HUDEP-2 (cell line): ENCODE measurements around the gene ANAPC16.
"Not testable (repeated sequence)": the region's sequence is repeated elsewhere in the genome, so short reads cannot be mapped to it uniquely, and the experiment has no call there.

Source experiments
- DNase-seq, 76 experiments: peaks; one replicate each; lab custom pipeline; 2025; ENCODE audit not compliant: unreplicated experiment in 76 of 76; lab: John Stamatoyannopoulos, UW

Gene ANAPC16

DNA sequence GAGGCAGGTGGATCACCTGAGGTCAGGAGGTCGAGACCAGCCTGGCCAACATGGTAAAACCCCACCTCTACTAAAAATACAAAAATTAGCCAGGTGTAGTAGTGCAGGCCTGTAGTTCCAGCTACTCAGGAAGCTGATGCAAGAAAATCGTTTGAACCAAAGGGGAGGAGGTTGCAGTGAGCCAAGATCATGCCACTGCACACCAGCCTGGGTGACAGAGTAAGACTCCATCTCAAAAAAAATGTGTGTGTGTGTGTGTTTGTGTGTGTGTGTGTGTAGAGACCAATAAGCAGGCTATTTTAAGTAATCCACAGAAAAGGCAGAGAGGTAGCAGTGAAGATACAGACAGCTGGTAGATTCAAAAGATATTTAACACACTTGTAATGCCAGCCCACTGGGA is 7.3 kb upstream of the ANAPC16 start:
- DNase-seq: not testable (repeated sequence)

DNA sequence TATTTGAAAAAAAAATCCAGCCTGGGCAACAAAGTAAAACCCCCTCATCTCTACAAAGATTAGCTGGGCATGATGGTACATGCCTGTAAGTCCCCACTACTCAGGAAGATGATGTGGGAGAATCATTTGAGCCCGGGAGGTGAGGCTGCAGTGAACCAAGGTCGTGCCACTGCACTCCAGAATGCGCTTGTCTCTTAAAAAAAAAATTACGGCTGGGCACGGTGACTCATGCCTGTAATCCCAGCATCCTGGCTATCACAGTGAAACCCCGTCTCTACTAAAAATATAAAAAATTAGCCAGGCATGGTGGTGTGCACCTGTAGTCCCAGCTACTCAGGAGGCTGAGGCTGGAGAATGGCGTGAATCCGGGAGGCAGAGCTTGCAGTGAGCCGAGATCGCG is 4.4 kb upstream of the ANAPC16 start:
- not testable (repeated sequence) for DNase-seq

DNA sequence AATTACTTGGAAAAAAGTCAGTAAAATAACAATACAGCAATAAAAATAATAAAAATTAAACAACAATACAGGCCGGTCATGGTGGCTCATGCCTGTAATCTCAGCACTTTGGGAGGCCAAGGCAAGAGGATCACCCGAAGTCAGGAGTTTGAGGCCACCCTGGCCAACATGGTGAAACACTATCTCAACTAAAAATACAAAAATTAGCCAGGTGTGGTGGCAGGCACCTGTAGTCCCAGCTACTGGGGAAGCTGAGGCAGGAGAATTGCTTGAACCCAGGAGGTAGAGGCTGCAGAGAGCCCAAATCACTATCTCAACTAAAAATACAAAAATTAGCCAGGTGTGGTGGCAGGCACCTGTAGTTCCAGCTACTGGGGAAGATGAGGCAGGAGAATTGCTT is 4.0 kb upstream of the ANAPC16 start:
- not testable (repeated sequence) for DNase-seq

DNA sequence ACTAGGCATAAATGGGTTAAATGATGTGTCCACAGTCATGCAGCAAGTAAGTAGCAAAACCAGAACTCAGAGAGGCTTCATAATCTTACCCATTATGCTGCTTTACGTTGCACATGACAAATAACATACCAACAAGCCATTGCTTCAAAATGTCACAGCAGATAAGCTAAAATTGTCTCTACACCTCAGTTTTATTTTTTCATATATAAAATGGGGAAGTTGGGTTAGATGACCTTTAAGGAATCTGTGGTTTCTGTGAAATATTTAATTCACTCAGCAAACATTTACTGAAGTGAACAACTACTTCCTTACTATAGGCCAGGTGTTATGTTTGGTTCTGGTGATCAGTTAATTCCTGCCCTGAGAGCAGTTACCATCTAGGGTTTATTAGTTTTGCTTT is 2.5 kb downstream of the ANAPC16 start:
- peak in 1 of 76 experiments; percentile 19 for DNase-seq

DNA sequence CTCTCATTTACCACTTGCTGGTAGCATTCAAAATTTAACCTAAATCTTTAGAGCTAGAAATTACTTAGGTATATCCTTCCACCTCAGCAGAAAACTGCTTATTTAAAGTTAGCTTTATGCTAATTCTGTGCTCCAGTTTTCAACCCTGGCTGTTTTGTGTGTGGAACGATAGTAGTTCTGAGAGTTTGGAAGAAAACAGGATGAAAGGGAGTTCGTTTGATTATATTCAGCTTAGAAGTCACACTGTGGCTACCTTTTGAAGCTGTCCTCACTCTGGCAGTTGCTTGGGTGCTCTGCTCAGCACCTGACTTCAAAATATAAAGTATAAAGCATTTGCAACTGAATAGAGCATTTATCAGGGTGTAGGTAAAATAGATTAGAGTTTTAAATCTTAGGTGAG is 2.9 kb downstream of the ANAPC16 start:
- DNase-seq: no peak

DNA sequence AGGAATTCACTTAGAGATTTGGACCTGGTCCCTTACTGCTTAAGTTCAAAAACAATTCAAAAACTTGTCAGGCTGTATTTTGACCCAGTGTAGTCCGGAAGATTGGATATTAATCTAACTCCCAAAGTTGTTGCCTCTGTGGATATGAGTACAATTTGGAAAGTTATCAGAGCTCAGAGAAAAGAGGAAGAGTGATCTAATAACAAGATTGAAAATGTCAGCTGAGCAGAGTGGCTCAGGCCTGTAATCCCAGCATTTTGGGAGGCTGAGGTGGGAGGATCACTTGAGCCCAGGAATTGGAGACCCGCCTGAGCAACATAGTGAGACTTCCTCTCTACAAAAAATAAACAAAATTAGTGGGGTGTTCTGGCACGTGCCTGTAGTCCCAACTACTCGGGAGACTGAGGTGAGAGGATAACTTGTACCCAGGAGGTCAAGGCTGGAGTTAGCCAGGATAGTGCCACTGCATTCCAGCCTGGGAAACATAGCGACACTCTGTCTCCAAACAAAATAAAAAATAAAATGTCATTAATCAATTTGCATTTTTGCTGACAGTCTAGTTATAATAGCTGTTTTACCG is 3.5 kb downstream of the ANAPC16 start:
- no peak for DNase-seq

DNA sequence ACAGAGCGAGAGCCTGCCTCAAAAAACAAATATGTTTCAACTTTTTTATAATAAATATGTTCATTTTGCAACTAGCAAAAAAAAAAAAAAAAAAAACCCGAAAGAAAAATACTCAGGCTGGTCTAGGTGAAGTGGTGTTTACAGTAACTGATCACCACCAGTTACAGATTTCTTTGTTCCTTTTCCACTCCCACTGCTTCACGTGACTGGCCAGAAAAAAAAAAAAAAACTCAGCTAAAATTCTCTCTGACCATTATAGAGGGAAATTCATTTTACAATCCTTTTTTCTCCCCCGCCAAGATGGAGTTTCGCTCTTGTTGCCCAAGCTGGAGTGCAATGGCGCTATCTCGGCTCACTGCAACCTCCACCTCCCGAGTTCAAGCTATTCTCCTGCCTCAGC is 4.8 kb downstream of the ANAPC16 start:
- no peak for DNase-seq

DNA sequence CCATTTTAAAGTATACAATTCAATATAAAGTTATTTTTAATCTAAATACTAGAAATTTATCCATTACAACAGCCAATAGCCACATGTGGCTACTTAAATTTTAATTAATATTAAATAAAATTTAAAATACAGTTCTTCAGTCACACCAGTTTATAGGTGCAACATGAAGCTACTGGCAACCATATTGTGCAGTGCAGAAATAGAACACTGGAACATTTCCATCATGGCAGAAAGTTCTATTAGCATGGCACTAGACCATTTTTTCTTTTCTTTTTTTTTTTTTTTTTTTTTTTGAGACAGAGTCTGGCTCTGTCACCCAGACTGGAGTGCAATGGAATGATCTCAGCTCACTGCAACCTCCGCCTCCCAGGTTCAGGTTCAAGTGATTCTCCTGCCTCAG is 5.5 kb downstream of the ANAPC16 start:
- DNase-seq: no peak

DNA sequence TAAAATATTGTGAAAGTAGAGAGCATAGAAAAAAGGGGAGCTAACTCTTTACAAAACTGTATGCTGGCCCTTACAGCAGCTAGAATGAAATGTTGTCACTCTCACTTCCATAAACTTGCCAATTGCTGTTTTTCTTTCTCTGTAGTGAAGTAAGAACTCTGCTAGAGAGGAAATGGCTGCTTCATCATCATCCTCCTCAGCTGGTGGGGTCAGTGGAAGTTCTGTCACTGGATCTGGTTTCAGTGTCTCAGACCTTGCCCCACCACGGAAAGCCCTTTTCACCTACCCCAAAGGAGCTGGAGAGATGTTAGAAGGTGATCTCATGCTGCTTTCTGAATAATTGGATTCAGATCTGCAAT is 7.9 kb downstream of the ANAPC16 start:
- DNase-seq: no peak

DNA sequence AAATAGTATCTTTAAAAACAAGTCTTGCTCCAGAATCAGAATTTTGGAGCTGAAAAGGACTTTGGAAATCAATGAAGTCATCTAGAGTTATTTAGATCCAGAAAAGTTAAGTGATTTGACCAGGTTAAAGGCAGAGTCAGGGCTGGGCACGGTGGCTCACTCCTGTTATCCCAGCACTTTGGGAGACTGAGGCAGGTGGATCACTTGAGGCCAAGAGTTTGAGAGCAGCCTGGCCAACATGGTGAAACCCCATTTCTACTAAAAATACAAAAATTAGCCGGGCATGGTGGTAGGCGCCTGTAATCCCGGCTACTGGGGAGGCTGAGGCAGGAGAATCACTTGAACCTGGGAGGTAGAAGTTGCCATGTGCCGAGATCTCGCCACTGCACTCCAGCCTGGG is 8.4 kb downstream of the ANAPC16 start:
- DNase-seq: not testable (repeated sequence)

DNA sequence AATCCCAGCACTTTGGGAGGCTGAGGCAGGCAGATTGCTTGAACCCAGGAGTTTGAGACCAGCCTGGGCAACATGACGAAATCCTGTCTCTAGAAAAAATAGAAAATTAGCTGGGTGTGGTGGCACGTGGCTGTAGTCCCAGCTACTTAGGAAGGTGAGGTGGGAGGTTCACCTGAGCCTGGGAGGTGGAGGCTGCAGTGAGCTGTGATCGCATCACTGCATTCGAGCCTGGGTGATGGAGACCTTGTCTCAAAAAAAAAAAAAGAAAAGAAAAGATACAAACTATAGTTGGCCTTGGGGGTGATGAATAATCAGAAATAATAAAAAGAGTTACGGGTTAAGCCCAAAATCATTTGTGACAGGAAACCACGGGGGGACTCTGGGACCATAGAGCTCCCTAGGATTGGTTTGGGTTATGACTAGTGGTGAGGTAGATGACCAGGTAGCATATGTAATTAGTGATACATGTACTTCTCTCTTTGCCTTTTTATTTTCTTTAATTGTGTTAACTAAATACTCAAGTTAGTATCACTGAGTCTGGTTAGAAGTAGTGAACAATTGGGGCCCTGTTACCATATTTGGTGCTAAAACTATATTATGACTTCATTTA is 10.7 kb downstream of the ANAPC16 start:
- DNase-seq: no peak

DNA sequence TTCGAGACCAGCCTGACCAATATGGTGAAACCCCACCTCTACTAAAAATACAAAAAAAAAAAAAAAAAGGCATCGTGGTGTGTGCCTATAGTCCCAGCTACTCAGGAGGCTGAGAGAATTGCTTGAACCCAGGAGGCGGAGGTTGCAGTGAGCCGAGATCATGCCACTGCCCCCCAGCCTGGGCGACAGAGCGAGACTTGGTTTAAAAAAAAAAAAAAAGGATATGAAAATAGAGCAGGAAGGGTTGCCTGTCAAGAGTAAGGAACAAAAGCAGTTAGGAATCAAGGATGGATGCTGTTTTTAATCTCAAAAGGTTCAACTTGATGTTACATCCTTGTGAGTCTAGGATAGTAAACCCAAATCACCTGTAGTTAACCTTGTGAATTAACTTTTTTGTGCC is 12.0 kb downstream of the ANAPC16 start:
- DNase-seq: no peak

DNA sequence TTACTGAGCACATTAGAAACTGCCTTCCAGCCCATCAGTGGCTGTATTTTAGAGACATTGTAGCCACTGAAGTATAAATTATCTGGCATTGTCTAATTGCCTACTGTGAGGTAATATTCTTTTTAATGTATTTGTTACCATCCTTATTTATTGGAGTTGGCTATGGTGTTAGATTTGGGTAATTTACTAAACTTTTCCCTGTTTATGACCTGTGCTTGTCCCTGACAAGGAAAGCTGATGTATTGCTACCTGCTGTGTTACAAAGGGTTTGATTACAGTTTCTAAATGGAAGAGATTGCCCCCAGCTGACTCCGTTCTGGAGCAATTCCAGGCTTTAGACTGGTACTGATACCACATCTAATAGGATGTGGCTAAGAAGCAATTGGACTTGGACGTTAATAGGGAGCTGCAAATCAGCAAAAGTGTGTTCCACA is 12.5 kb downstream of the ANAPC16 start:
- DNase-seq: no peak

DNA sequence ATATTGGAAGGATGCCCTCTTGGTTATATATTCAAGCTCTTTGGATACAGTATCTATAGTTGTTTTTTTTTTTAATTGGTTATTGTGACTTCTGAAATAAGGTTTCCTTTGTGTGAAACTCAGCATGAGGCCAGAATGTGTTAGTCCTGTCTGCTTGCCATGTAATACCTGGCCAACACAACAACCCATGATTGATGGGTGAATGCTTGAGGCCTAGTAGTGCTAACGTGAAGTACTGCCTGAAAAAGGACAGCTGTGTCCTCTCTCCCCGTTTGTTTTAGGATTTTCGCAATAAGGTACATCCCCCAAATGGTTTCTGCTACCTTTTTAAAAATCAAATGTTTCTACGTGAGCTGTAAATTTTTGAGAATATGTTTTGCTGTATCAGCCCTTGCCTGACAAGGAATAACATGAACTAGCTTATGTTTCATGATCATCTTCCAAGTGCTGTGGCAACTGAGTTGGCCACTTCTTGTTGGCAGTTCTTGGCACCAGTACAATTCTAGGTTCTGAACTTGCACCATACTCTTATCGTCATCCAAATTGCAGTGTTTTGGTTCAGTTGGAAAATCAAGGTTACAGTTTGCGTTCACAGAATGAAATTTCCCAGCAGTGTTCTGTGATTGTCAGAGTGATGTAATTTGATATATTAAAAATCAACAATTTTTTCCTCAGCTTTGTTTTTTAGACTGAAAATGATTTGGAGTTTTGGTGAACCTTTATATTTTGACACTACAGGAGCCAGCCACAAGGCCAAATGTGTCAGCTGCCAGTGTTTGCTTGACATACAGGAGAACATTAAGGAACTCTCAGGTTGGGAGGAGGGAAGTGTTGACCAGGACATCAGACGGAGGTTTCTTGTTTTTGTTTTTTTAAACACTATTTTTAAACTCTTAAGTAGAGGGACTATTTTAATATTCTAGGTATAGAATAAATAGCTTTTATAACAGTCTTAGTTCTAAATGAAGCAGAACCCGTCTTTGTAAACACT is 13.7 kb downstream of the ANAPC16 start:
- DNase-seq: no peak

DNA sequence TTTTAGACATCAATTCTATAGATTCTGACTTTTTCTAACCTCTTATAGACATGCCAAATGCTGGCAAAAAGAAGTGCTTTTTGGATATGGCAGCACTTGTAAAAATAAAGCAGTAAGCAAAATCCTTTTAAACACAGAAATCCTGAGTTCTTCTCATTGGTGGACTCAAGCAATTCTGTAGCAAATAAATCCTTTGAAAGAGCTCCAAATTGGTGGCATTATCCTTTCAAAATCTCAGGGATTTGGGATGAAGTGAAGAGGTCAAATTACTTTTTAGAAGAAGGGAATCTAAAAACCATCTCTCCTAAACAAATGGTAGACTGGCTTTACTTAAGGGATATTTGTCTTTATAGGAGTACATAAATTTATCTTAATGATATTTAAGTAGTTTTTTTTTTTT is 17.8 kb downstream of the ANAPC16 start:
- no peak for DNase-seq

DNA sequence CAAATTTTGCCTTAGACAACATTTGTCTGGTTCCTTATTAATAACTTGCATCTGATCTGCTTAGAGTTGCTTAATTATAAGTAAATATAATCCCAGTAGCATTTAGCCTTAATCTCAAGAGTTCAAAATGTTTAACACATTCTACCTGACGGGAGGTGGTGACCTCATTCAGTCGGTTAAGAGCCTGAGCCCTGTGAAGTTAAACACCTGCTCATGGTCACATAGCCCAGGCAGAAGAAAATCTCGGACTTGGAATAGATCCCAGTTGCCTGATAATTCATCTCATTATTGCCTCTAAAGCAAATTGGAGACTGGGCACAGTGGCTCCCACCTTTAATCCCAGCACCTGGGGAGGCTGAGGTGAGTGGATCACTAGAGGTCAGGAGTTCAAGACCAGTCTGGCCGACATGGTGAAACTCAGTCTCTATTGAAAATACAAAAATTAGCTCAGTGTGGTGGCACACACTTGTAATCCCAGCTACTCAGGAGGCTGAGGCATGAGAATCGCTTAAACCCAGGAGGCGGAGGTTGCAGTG is 18.8 kb downstream of the ANAPC16 start:
- no peak for DNase-seq

DNA sequence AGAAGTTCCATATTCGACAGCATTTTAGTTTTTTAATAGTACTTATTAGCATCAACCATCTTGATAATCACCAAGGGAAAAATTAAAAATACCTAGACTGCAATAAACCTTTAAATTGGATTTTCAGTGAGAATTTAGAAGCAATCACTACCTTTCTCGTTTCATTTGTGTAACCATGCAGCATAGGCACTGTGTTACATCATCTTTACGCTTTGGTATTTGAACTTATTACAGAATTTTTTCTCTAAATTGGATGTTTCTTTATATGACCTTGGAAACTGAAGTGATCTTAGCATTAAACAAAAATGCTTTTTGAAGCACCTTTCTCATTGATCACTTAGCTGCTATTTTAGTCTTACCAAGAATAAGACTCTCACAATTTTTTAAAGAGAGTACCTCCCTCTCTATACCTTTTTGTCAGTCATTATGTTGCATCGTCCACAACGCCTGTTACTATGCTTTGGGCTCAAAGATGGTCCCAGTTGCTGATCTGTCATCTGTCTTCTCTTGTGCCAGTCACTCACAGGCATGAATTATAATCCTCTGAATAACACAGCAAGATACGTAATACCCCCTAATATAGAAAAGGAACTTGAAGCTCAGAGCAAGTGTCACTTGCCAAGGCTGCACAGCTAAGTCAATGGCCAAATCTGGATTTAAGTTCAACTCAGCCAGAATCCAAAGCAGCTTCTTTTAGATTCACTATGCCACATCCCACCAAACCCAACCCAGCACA is 19.9 kb downstream of the ANAPC16 start:
- no peak for DNase-seq

DNA sequence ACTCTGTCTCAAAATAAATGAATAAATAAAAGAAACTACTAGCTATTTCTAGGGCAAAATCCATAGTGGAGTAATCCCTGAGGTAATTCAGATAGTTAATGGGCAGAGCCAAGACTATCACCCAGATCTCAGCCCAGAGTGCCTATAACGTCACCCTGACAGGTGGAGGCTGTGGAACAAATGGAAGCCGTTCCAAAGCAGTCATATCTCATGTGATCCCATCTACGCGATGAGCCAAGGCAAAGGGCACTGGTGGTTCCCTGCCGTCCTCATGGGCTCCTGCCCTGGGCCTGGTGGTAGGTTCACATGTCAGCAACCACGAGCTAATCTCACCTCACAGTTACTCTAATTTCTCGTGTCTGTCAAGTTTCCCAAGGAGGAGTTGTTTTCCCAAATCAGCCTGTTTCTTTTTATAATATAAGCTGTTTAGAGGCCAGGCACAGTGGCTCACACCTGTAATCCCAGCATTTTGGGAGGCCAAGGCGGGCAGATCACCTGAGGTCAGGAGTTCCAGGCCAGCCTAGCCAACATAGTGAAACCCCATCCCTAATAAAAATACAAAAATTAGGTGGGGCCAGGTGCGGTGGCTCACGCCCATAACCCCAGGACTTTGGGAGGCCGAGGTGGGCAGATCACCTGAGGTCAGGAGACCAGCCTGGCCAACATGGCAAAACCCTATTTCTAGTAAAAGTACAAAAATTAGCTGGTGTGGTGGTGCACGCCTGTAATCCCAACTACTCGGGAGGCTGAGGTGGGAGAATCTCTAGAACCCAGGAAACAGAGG is 22.8 kb downstream of the ANAPC16 start:
- no peak for DNase-seq

DNA sequence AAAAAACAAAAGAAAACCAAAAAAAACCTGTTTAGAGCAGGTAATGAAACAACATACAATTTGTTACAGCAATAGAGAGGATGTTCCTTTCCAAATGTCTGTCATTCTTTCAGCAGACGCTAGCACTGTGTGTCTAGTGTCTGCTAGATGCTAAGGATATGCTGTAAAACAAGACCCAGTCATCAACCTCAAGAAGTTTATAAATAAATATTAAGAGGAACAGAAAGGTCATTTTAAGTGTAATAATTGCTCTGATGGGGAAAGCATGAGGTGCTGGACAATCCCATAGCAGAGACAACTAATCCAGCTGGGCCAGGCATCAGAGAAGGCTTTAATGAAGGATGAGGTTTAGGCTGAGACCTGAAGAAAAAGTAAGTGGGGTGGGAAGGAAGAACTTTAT is 23.6 kb downstream of the ANAPC16 start:
- DNase-seq: no peak

DNA sequence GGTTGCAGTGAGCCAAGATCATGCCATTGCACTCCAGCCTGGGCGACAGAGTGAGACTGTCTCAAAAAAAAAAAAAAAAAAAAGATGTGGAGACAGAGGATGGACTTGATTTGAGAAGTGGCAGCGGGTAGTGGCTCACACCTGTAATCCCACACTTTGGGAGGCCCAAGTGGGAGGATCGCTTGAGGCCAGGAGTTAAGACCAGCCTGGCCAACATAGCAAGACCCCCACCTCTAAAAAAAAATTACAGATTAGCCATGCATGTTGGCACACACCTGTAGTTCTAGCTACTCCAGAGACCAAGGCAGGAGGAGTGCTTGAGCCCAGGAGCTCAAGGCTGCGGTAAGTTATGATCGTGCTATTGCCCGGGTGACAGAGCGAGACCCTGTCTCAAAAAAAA is 24.6 kb downstream of the ANAPC16 start:
- DNase-seq: no peak
